COLO829 (cell line): Measurements from ENCODE around the gene ASPN.

Experiments
- DNase-seq: peaks from one replicate; pipeline ENCODE4 v3.0.0; 2012; ENCODE audit warnings: low spot score

The ASPN gene

GRCh38 chr9:92482329-92482728 lies at the start of gene ASPN:
Gene ASPN (minus strand): TSS chr9:92482506.
- no peak for DNase-seq

DNA sequence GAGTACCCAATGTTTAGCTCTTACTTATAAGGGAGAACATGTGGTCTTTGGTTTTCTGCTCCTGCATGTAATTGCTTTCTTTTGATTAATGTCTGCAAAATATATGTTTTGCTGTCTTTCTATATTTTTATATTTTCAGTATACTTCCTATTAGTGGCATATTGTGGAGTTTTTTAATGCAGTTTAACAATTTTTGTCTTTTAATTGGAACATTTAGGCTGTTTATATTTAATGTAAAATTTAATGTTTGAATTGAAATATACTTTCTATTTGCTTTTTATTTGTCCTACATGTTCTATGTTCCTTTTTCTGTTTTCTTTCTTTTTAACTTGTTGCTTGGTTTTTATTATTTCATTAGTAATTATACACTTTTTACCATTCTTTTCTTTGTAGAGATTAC lies 48.6 kb upstream of the ASPN start:
- DNase-seq: no peak

- DNase-seq: no peak
Observed at GRCh38 chr9:92529124-92529523, 46.8 kb upstream of the ASPN start.

- no peak for DNase-seq
Observed at GRCh38 chr9:92528522-92528849, 46.2 kb upstream of the ASPN start.

DNA sequence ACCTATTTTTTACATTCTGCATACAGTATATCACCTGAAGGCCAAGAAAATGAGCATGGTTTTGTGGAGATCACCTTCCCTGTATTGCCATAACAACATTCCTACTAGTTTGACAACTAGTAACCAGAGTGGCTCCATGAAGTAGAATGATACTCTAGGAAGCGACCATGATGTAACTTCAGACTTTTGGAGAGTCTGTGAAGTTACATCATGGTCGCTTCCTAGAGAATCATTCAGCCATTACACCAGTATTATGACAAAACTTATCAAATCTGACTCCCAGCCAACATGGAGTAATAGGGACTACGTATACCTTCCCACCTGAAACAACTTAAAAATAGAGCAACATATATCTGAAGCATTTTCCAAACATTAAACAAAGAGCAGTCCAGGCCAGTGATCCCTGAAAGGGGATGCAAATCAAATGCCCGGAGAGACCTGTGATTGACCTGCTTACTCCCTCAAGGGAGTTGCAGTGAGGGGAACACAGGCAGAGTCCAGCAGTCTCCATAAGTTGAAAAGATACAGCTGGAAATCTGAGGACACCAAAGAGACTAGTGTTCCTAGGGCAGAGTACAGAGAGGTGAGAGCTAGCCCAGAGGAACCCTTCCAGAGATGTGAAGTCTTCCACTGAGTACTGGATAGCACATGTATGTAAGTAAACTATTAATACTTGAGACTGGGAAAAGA lies 45.7 kb upstream of the ASPN start:
- DNase-seq: no peak

DNA sequence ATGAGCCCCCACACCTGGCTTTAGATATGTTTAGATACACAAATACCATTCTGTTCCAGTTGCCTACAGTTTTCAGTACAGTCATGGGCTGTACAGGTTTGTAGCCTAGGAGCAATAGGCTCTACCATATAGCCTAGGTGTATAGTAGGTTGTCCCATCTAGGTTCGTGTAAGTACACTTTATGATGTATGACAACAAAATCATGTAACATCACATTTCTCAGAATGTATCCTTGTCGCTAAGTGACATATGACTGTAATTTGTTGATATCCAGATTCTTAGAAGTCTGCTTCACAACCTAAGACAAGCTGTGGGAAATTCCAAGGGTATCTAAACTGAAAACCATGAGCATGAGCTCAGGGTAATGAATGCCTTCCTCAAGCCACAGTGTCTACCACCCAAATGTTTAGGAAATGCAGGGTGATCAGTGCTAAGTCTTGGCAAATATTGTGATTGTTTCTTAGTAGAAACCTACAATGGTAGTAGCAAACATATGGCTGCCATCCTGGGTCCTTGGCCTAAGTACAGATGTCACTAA lies 45.1 kb upstream of the ASPN start:
- no peak for DNase-seq

DNA sequence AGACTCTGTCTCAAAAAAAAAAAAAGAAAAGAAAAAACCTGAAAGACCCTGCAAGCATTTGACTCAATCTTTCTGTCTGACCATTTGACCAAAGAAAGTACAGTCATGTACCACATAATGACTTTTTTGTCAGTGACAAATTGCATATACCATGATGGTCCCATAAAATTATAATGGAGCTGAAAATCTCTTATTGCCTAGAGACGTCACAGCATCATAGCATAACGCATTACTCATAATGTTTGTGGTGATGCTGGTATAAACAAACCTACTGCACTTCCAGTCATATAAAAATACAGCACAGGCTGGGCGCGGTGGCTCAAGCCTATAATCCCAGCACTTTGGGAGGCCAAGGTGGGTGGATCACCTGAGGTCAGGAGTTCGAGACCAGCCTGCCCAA lies 43.0 kb upstream of the ASPN start:
- no peak for DNase-seq

GRCh38 chr9:92524881-92525280 lies 42.6 kb upstream of the ASPN start:
- DNase-seq: no peak

- DNase-seq: no peak
Observed at GRCh38 chr9:92522983-92523970, 41.0 kb upstream of the ASPN start.

- DNase-seq: no peak
Observed at GRCh38 chr9:92520837-92521236, 38.5 kb upstream of the ASPN start.

DNA sequence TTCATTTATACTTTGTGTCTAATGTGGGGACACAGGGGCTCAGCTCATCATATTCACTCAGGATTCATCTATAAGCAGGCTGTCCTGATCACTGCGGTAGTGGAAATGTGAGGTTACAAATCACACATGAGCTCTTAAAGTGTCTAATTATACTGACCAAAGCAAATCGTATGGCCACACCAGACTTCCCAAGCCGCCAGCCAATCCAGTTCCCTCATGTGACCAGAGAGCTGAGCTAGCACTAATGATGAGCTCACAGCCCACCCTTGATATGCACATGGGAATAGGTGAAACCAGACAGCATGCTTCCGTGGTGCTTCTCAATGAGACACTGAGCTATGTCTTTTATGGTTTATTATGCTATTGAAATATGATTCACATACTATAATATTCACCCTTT lies 35.9 kb upstream of the ASPN start:
- no peak for DNase-seq

DNA sequence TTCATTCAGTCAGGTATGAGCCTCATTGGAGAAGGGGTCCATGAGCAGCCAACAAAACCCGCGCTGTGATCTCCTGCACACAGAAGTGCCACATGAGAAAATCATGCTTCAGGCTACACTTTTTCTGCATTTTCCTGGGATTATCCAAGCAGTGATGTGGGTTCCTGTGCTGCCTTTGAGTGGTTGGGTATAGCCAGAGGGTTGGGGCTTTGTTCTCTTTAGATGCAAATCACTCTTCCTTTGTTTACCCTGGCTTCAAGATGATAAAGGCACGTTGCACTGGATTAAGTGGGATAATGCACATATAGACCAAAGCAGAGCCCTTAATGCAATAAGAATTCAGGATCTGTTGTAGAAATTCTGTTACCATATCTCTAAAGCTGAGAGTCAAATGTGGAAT lies 34.7 kb upstream of the ASPN start:
- no peak for DNase-seq

GRCh38 chr9:92516521-92516920 lies 34.2 kb upstream of the ASPN start:
- no peak for DNase-seq

DNA sequence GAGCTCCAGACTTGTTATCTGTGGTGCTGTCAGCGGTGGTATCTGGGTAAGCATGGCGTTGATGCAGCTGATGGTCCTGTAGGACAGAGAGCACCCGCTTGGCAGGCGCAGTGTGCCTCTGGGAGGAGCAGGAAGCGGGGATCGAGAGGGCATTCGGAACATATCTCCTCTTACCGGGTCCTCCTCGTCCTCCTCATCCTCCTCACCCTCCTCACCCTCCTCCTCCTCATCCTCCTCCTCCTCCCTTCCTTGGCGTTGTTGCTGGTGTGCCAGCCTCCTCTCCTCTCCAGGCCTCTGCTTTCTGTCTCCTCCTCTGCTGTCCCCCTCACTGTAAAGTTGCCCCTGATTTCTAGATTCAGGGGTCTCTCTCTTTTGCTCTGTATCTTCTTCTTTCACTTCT lies 32.3 kb upstream of the ASPN start:
- no peak for DNase-seq

GRCh38 chr9:92513349-92513748 lies 31.0 kb upstream of the ASPN start:
- DNase-seq: no peak

GRCh38 chr9:92512622-92513021 lies 30.3 kb upstream of the ASPN start:
- no peak for DNase-seq

GRCh38 chr9:92510747-92511146 lies 28.4 kb upstream of the ASPN start:
- DNase-seq: no peak

DNA sequence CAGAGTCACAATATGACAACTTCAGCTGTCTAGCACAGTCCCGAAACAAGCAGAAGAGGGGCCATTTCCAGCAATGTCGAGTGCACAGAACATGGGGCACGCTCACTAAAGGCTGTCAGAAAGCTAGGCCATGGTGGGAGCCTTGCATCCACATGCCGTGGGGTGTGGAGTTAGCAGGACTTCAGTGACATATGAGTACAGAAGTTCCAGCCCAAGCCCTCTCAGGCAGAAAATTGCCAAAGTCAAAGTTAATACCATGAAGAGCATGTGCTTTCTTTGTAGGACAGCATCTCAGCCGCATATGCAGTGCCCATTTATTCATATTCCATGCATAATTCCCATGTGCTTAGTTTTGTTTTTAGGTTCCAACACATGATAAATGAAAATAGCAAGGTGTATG lies 26.7 kb upstream of the ASPN start:
- no peak for DNase-seq

GRCh38 chr9:92508018-92508820 lies 25.9 kb upstream of the ASPN start:
- no peak for DNase-seq

DNA sequence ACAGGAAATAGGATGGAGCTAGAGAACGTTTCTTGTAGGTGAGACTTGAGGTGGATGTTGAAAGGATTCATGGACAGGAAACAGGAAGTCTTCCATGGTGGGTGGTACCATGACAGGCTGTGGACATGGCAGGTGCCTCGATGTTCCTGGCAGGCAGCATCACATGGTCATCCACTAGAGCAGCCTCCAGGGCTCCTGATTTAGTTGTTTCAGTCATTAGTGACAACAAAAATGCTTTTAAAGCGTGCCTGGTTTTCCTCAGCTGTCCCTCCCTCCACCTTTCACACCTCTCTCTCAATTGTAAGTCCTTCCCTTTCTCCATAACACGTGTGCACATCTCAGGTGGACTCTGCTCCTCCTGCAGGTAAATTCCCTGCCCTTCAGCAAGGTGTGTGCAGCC lies 25.2 kb upstream of the ASPN start:
- DNase-seq: no peak

DNA sequence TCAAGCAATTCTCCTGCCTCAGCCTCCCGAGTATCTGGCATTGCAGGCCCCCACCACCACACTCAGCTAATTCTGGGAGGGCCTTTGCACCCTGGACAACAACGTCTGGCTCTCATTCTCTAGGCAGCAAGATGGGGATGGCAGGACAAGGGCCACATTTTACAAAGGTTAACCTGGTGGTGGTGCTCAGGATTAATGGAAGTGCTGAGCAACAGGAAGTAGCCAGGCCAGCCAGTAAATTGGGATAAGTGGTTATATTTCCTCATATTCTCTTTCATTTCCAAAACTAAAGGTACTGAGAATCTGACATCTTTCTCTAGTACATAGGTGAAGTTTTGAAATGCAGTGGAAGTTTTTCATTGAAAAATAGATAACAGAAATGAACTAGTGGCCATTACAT lies 24.7 kb upstream of the ASPN start:
- DNase-seq: no peak

GRCh38 chr9:92506184-92506857 lies 24.0 kb upstream of the ASPN start:
- DNase-seq: peak; percentile 57
